ENCODE results near the gene HLA-DMB. TPM values are rescaled to one million over a fixed set of nuclear protein-coding genes. Genes with fewer than 3 reads are reported as not detected.

HLA-DMB gene
- total RNA-seq, 1 experiment from 2014 or later: 35.9 TPM

- peaks cover 33% of the 10 kb centered on the region for H3K4me1 Mint-ChIP-seq (ENCODE audit: low read depth, unreplicated experiment)
- peaks cover 82% of the 10 kb centered on the region for H3K36me3 Mint-ChIP-seq (ENCODE audit: insufficient read depth, unreplicated experiment)
- CTCF ChIA-PET: interaction anchor here (0.5 to 11.8 kb wide), 8 partner anchors 15 to 784 kb away, joined by 3 to 143 read pairs (median 8); partner anchors contain the start of genes HLA-DMA, PSMB9, TAP1 and TAP2
- no TSS peak for BruUV-seq (replicated peaks)
- H3K4me3 Mint-ChIP-seq (ENCODE audit: low read depth, unreplicated experiment): peak overlapping the region; percentile 77
- TF ChIP-seq, protein P1, sequence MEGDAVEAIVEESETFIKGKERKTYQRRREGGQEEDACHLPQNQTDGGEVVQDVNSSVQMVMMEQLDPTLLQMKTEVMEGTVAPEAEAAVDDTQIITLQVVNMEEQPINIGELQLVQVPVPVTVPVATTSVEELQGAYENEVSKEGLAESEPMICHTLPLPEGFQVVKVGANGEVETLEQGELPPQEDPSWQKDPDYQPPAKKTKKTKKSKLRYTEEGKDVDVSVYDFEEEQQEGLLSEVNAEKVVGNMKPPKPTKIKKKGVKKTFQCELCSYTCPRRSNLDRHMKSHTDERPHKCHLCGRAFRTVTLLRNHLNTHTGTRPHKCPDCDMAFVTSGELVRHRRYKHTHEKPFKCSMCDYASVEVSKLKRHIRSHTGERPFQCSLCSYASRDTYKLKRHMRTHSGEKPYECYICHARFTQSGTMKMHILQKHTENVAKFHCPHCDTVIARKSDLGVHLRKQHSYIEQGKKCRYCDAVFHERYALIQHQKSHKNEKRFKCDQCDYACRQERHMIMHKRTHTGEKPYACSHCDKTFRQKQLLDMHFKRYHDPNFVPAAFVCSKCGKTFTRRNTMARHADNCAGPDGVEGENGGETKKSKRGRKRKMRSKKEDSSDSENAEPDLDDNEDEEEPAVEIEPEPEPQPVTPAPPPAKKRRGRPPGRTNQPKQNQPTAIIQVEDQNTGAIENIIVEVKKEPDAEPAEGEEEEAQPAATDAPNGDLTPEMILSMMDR (IDR thresholded peaks at IDR 0.05; ENCODE audit: unreplicated experiment): peak; percentile 48
- no peaks in the 10 kb centered on the region for H3K9me3 Mint-ChIP-seq (ENCODE audit: low read depth, unreplicated experiment)
- no peaks in the 10 kb centered on the region for H3K27me3 Mint-ChIP-seq (ENCODE audit: unreplicated experiment)
- peak overlapping the region; percentile 85 for H3K27ac Mint-ChIP-seq (ENCODE audit: unreplicated experiment)
- intact Hi-C loops (cut with micrococcal nuclease; ENCODE audit: unreplicated experiment): no loop called here
- DNase-seq: peak; percentile 93
Observed at GRCh38 chr6:32969685-32970412, 29.0 kb upstream of the HLA-DMB start.

DNA sequence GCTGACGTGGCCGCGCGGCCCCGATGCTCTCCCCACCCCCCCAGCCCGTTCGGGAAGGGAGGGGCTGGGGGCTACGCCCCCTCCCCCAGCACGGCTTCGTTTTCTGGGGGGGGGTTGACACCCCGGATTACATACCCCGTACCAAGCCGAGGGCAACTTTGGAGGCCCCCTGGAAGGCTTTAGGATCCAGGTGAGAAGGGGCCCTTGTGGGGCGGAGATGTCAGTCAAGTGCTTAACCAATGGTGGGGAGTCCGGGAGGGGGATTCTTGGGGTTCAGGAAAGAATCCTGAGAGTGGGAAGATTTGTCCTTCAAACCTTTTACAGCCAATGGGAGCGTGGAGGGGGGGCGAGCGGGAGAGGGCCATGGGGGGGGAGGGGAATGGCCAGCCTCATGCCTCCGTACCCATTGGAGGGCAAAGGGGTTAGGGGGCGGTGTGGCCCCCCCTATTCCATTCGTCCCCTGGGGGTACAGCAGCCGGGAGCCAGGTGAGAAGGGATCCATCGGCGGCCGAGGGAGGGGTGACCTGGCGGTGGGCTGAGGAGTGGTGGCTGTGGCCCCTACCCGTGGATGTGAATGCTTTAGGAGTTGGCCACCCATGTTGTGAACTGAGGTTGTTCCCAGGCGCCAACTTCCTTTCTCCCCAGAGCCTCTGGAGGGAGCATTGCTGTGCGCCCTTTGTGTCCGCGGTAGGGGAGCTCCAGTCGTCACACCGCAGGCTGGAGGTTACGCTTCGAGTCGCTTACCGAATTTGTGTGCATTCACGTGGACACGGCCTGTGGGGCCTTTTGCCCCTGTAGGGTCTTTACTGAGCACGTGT, 28.2 kb upstream of the HLA-DMB start:
- CTCF ChIA-PET: interaction anchor here (0.7 to 11.8 kb wide), 9 partner anchors 13 to 130 kb away, joined by 3 to 143 read pairs (median 7); partner anchors contain the start of genes HLA-DMA, PSMB9, TAP1 and TAP2
- Mint-ChIP-seq H3K9me3 (ENCODE audit: low read depth, unreplicated experiment) (no peaks in the 10 kb centered on the region), H3K36me3 (ENCODE audit: insufficient read depth, unreplicated experiment) (peaks cover 75% of the 10 kb centered on the region), H3K27me3 (ENCODE audit: unreplicated experiment) (no peaks in the 10 kb centered on the region), H3K4me3 (ENCODE audit: low read depth, unreplicated experiment) (peak overlapping the region; percentile 77), H3K4me1 (ENCODE audit: low read depth, unreplicated experiment) (peaks cover 37% of the 10 kb centered on the region), H3K27ac (ENCODE audit: unreplicated experiment) (peak overlapping the region; percentile 85)
- TF ChIP-seq, protein P1 (IDR thresholded peaks at IDR 0.05; ENCODE audit: unreplicated experiment): no peak
- BruUV-seq (replicated peaks): no TSS peak
- intact Hi-C loops (cut with micrococcal nuclease; ENCODE audit: unreplicated experiment): no loop called here
- DNase-seq: peak; percentile 74

DNA sequence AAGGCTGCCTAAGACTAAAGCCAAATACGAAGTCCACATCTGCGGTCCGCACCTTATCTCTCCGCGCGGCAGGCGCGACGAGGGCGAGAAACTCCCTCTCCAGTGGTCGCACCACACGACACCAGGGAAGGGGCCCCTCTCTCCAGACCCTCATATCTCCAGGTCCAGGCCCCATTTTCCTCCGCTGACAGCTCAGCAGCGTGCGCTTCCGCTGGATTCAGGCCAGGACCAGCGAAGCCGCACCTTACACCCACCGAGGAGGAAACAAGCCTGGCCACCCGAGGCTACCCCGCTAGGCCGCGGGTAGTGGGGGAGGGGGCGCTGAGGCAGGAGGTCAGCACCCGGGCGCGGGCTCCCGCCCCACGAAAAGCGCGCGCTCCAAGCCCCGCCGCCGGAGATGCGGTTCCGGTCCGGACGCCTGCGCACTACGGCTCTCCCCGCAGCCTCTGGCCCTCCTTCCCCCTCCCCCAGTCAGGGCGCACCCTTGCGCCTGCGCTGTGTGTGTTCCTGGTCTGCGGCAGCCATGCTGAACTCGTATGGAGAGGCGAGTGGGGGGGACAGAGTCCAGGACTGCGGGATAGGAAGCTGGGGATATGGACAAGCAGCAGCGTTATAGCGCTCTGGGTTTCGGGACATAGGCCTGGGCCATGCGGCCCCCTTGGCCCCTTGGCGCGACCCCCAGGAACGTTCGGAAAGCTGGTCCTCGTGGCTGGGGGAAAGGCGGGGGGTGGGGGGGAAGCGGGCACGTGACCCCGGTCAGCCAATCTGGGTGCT, 27.5 kb upstream of the HLA-DMB start, which contains the start of gene BRD2:
TSS of gene BRD2 (plus strand) at position 502 of the 774 bp plus-strand sequence. CDS start 4,305 bp downstream, outside the sequence.
- TF ChIP-seq, protein P1 (IDR thresholded peaks at IDR 0.05; ENCODE audit: unreplicated experiment): no peak
- Mint-ChIP-seq H3K27ac (ENCODE audit: unreplicated experiment) (peak within 1 kb of the TSS; percentile 85), H3K4me1 (ENCODE audit: low read depth, unreplicated experiment) (peaks cover 41% of the 10 kb centered on the region), H3K4me3 (ENCODE audit: low read depth, unreplicated experiment) (peak within 1 kb of the TSS; percentile 77), H3K9me3 (ENCODE audit: low read depth, unreplicated experiment) (no peaks in the 10 kb centered on the region), H3K27me3 (ENCODE audit: unreplicated experiment) (no peaks in the 10 kb centered on the region), H3K36me3 (ENCODE audit: insufficient read depth, unreplicated experiment) (peaks cover 67% of the 10 kb centered on the region)
- DNase-seq: peak; percentile 99
- CTCF ChIA-PET: interaction anchor here (0.7 to 11.8 kb wide), 7 partner anchors 13 to 130 kb away, joined by 3 to 143 read pairs (median 4); partner anchors contain the start of genes HLA-DMA and TAP2
- intact Hi-C loops (cut with micrococcal nuclease; ENCODE audit: unreplicated experiment): no loop called here
- TSS peak; percentile 27 for BruUV-seq (replicated peaks)

Data from Calu3 (cell line).